GM06990 (cell line): ENCODE measurements around the gene NPC1.

Source experiments
- DNase-seq: peaks from one replicate; pipeline ENCODE4 v3.0.0-alpha.2; 2011; ENCODE audit not compliant: insufficient read length; ENCODE audit errors: extremely low read depth
- H3K27me3 ChIP-seq: replicated peaks from 2 replicates; pipeline ENCODE4 v1.6.0; 2011; ENCODE audit warnings: low read length; ENCODE audit not compliant: control insufficient read depth, insufficient read depth
- H3K36me3 ChIP-seq: 2 replicates; pipeline ENCODE4 v1.5.1; 2011; ENCODE audit warnings: low read length; ENCODE audit not compliant: control insufficient read depth, insufficient read depth
- H3K4me3 ChIP-seq: replicated peaks from 2 replicates; pipeline ENCODE4 v1.5.1; 2011; ENCODE audit warnings: low read depth, mild to moderate bottlenecking, control low read depth, low read length
- TF ChIP-seq, protein P1 (sequence below): IDR thresholded peaks from 2 replicates; pipeline ENCODE4 v1.5.1; 2011; ENCODE audit warnings: low read length, control low read depth, mild to moderate bottlenecking, inconsistent platforms; ENCODE audit not compliant: insufficient read depth, poor library complexity, severe bottlenecking

NPC1 gene

DNA sequence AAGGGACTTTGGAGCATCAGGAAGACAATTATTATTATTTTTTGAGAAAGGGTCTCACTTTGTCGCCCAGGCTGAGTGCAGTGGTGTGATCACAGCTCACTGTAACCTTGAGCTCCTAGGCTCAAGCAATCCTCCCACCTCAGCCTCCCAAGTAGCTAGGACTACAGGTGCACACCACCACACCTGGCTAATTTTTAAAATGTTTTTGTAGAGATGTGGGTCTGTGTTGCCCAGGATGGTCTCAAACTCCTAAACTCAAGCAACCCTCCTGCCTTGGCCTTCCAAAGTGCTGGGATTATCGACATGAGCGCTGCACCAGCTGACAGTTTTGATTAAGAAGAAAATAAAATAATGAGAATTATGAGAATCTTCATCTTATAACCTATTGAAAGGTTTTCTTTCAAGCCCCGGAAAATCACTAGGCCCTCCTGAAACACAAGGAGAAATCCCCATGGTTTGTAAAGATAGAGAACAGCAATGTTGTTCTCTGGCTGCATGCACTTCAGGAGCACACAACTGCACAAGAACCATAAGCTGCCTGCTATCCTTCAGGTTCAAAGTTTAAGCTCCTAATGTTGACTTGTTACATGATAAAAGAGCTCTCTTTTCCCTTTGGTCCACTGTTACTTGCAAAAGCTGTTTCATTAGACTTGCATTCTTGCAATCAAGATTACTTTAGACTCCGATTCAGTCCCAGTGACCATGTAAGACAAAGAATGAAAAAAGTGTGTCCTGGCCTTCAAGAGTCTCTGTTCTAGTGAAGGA lies 16.8 kb downstream of the NPC1 start:
- H3K4me3 ChIP-seq, result no peak overlapping the region
- DNase-seq, result no peak
- TF ChIP-seq, protein P1, sequence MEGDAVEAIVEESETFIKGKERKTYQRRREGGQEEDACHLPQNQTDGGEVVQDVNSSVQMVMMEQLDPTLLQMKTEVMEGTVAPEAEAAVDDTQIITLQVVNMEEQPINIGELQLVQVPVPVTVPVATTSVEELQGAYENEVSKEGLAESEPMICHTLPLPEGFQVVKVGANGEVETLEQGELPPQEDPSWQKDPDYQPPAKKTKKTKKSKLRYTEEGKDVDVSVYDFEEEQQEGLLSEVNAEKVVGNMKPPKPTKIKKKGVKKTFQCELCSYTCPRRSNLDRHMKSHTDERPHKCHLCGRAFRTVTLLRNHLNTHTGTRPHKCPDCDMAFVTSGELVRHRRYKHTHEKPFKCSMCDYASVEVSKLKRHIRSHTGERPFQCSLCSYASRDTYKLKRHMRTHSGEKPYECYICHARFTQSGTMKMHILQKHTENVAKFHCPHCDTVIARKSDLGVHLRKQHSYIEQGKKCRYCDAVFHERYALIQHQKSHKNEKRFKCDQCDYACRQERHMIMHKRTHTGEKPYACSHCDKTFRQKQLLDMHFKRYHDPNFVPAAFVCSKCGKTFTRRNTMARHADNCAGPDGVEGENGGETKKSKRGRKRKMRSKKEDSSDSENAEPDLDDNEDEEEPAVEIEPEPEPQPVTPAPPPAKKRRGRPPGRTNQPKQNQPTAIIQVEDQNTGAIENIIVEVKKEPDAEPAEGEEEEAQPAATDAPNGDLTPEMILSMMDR, result no peak
- no peaks in the 10 kb centered on the region for H3K27me3 ChIP-seq
- H3K36me3 ChIP-seq, result peaks cover 5% of the 10 kb centered on the region

DNA sequence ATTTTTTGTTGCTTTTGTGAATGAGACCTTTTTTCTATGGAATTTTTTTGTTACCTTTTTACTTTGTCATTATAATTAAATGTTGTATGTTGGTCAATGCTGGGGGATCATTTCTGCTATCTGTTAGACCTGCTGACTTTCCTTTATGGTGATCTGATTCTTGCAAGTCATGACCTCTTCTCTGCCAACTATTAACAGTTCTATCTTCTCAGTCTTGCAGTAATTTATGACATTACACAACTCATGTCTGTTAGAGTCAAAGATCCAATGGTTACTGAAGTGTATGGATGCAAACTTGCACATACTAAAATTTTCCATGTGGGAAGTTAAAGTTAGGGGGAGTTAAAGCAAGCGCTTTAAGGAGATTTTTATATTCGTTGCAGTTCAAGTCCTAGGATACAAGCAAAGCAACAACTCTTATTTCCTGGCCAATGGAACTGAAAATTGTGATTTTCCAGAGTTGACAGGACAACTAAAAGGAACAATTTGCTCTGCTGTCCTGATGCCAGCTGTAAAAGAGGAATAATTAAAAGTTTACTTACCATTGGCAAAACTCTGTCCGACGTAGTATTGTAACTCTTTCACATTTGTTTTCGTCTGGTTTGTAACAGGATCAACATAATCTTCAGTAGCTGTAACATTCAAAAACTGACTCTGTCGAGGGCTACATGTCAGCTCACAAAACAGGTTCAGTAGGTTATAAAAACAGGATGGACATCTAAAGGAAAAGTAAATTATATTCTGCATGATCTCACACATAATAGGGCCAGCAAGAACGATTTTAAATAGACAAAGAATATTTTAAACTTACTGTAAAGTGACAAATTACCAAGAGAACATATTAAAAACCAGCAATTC lies 17.8 kb downstream of the NPC1 start:
- Histone ChIP-seq H3K36me3 (peaks cover 5% of the 10 kb centered on the region), H3K27me3 (no peaks in the 10 kb centered on the region), H3K4me3 (no peak overlapping the region)
- TF ChIP-seq, protein P1, result no peak
- no peak for DNase-seq

DNA sequence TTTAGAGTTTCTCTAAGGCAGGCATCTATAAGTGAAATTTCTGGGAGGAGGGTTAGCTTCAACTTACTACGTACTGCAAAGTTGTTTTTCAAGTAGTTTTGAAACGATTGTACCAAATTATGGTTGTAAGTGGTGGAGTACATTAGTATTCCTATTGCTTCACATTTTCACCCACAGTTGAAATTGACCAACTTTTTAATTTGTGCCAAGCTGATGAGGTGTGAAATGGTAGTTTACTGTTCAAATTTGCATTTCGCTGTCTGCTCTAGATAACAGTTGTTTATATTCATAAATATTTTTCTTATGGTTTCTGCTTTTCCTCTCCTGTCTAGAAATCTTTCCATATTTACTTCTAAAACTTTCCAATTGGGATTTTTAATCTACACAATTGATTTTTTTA lies 18.6 kb downstream of the NPC1 start:
- Histone ChIP-seq H3K4me3 (no peak overlapping the region), H3K36me3 (peaks cover 5% of the 10 kb centered on the region), H3K27me3 (no peaks in the 10 kb centered on the region)
- TF ChIP-seq, protein P1, result no peak
- DNase-seq, result no peak

DNA sequence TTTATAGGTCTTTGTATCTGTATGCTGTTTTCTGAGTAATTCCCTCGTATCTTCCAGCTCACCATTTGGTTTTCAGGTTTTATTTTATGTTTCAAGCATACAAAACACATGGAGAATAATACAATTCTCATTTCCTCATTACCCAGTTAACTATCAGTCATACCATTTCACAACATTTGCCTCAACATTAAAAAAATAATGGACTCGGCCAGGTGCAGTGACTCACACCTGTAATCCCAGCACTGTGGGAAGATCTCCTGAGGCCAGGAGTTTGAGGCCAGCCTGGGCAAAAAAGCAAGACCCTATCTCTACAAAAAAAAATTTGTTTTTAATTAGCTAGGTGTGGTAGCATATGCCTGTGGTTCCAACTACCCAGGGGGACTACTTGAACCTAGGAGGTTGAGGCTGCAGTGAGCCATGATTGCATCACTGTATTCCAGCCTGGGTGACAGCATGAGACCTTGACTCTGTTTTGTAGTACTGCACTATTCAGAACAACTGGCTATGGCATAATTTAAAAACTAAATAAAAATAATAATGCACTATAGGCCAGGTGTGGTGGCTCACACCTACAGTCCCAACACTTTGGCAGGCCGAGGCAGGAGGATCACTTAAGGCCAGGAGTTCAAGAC lies 20.3 kb downstream of the NPC1 start:
- Histone ChIP-seq H3K27me3 (no peaks in the 10 kb centered on the region), H3K36me3 (peaks cover 9% of the 10 kb centered on the region), H3K4me3 (no peak overlapping the region)
- TF ChIP-seq, protein P1, result no peak
- no peak for DNase-seq

DNA sequence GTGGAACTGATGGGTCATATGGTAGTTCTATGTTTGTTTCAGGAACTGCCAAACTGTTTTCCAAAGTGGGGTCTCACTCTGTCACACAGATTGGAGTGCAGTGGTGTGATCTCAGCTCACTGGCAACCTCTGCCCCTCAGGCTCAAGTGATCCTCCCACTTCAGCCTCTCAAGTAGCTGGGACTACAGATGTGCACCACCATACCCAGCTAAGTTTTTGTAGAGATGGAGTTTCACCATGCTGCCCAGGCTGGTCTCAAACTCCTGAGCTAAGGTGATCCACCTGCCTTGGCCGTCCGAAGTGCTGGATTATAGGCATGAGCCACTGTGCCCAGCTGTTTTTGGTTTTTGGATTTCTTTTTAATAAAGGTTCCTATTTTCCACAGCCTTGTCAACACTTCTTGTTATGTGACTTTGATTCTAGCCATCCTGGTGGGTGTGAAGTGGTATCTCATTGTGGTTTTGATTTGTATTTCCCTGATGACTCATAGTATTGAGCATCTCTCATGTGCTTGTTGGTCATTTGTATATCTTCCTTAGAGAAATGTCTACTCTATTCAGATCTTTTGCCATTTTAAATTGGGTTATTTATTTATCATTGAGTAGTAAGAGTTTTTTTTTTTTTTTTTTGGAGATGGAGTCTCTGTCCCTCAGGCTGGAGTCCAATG lies 22.8 kb downstream of the NPC1 start:
- TF ChIP-seq, protein P1, result no peak

More for the DNA sequence above, 22.8 kb downstream of the NPC1 start:
- Histone ChIP-seq H3K27me3 (no peaks in the 10 kb centered on the region), H3K4me3 (no peak overlapping the region), H3K36me3 (peaks cover 11% of the 10 kb centered on the region)
- no peak for DNase-seq
